HepG2 (cell line): Measurements from ENCODE around the gene RASGRP2. TPM values are rescaled to one million over a fixed set of nuclear protein-coding genes. Genes with fewer than 3 reads are reported as not detected.

Source experiments
- ATAC-seq: fragments of 200-7000 bp; cut with Tn5 transposase; 3 replicates; pipeline ENCODE4 v1.9.1; 2020; ENCODE audit warnings: mild to moderate bottlenecking, moderate library complexity
- BruUV-seq: library from RNA; stranded (reverse); fragments of 400-500 nt; replicated peaks from 2 replicates; lab custom pipeline; 2021; lab: Mats Ljungman, UMichigan
- CTCF ChIA-PET: fragments of 300-600 bp; formaldehyde crosslinking; extraction: SDS; loops from one replicate; lab custom pipeline; 2021; ENCODE audit warnings: low total read pairs, inconsistent platforms, low intra/inter-chr PET ratio; lab: Yijun Ruan, JAX
- POLR2A ChIA-PET: fragments of 350-600 bp; sonication (Branson Sonifier 250); formaldehyde crosslinking; loops from one replicate; lab custom pipeline; 2020; ENCODE audit warnings: antibody characterized with exemption, inconsistent platforms; lab: Yijun Ruan, JAX
- DNase-seq: peaks from one replicate; pipeline ENCODE4 v3.0.0-alpha.2; 2015; ENCODE audit warnings: low spot score
- FAIRE-seq: peaks from 3 replicates; lab custom pipeline; 2011; peaks lifted over from hg19 to GRCh38; lab: Jason Lieb, UNC
- H2AFZ ChIP-seq: one replicate; pipeline ENCODE4 v1.6.1; 2011; ENCODE audit warnings: low read length, inconsistent platforms
- H3K27ac ChIP-seq: fragments of 300-600 bp; 3 replicates; pipeline ENCODE4 v1.8.0; 2011; ENCODE audit warnings: mixed run types, mild to moderate bottlenecking, mixed read lengths, low read length, inconsistent platforms; ENCODE audit not compliant: insufficient read depth; ENCODE audit errors: extremely low read length
- H3K27me3 ChIP-seq, 2 experiments: fragments of 200-600 bp in 1 of 2; 2 replicates in 1 of 2; 3 replicates in 1 of 2; pipeline versions ENCODE4 v1.6.0 to v1.8.0; 2011; ENCODE audit warnings: low read length in 2 of 2, mild to moderate bottlenecking in 2 of 2, moderate library complexity in 2 of 2, inconsistent platforms in 1 of 2; ENCODE audit not compliant: insufficient read depth in 2 of 2, control insufficient read depth in 1 of 2
- H3K36me3 ChIP-seq, 2 experiments: fragments of 200-600 bp in 1 of 2; replicated peaks in 1 of 2; 2 replicates in 1 of 2; 3 replicates in 1 of 2; pipeline versions ENCODE4 v1.5.1 to v1.8.0; 2011; ENCODE audit warnings: low read length in 2 of 2, inconsistent platforms in 1 of 2; ENCODE audit not compliant: insufficient read depth in 2 of 2, control insufficient read depth in 1 of 2
- H3K4me1 ChIP-seq: 2 replicates; pipeline ENCODE4 v1.5.1; 2012; ENCODE audit warnings: low read length, inconsistent platforms; ENCODE audit not compliant: insufficient read depth
- H3K4me2 ChIP-seq: 2 replicates; pipeline ENCODE4 v1.6.0; 2011; ENCODE audit warnings: low read depth, low read length, inconsistent platforms
- H3K4me3 ChIP-seq, 3 experiments: fragments of 200-600 bp in 1 of 3; sonication (generic), shearing (Covaris generic) in 1 of 3; replicated peaks in 1 of 3; 2 replicates each; pipeline ENCODE4 v1.5.1; 2011 to 2016; ENCODE audit warnings: low read length in 3 of 3, inconsistent platforms in 2 of 3, low read depth in 2 of 3, mild to moderate bottlenecking in 2 of 3, control low read depth in 1 of 3, mixed read lengths in 1 of 3; ENCODE audit not compliant: insufficient read depth in 1 of 3
- H3K79me2 ChIP-seq: one replicate; pipeline ENCODE4 v1.6.1; 2011; ENCODE audit warnings: low read length, inconsistent platforms; ENCODE audit not compliant: insufficient read depth
- H3K9ac ChIP-seq: 2 replicates; pipeline ENCODE4 v1.6.0; 2011; ENCODE audit warnings: mild to moderate bottlenecking, low read depth, low read length, inconsistent platforms; ENCODE audit not compliant: insufficient read depth
- H3K9me3 ChIP-seq: 2 replicates; pipeline ENCODE4 v1.5.1; 2012; ENCODE audit warnings: mild to moderate bottlenecking, low read length
- H4K20me1 ChIP-seq: 2 replicates; pipeline ENCODE4 v1.6.0; 2011; ENCODE audit warnings: inconsistent platforms, mild to moderate bottlenecking, low read length, moderate library complexity; ENCODE audit not compliant: insufficient read depth
- AHR ChIP-seq: IDR thresholded peaks from 2 replicates; pipeline ENCODE4 v1.6.1; 2018; ENCODE audit warnings: missing genetic modification reagents, missing compliant biosample characterization
- EP300 ChIP-seq, 3 experiments: sonication (generic) in 1 of 3; formaldehyde crosslinking in 1 of 3; IDR thresholded peaks; 2 replicates each; pipeline versions ENCODE4 v1.5.1 to v1.6.1; 2011 to 2020; ENCODE audit warnings: low read depth in 2 of 3, low read length in 2 of 3, borderline replicate concordance in 1 of 3, improper control_type of control experiment in 1 of 3, mild to moderate bottlenecking in 1 of 3, missing genetic modification reagents in 1 of 3, moderate library complexity in 1 of 3
- MIXL1 ChIP-seq: IDR thresholded peaks from 2 replicates; pipeline ENCODE4 v1.6.1; 2016
- RFX1 ChIP-seq: fragments of 450-650 bp; IDR thresholded peaks from 2 replicates; pipeline ENCODE4 v1.6.1; 2017
- ZC3H4 ChIP-seq: sonication (generic); formaldehyde crosslinking; IDR thresholded peaks from 2 replicates; pipeline ENCODE4 v1.4.0; 2020; ENCODE audit warnings: missing genetic modification reagents, borderline replicate concordance
- ZEB1 ChIP-seq: IDR thresholded peaks from 2 replicates; pipeline ENCODE4 v1.6.1; 2012; ENCODE audit warnings: mild to moderate bottlenecking, low read depth, inconsistent platforms; ENCODE audit not compliant: insufficient replicate concordance
- ZNF382 ChIP-seq: sonication (generic); formaldehyde crosslinking; IDR thresholded peaks from 2 replicates; pipeline ENCODE4 v1.5.0; 2020; ENCODE audit warnings: missing genetic modification reagents, mild to moderate bottlenecking, borderline replicate concordance
- ZNF589 ChIP-seq: sonication (generic); formaldehyde crosslinking; conservative IDR thresholded peaks from 2 replicates; pipeline ENCODE4 v1.8.0; 2022; ENCODE audit warnings: mild to moderate bottlenecking, moderate library complexity, missing genetic modification reagents
- WGBS: methylation state at CpG from one replicate; pipeline ENCODE4 v1.1.6; 2017; ENCODE audit warnings: low lambda C conversion rate; 5-methylcytosine and 5-hydroxymethylcytosine counted together
- in situ Hi-C: cut with HindIII; loops from 2 replicates; pipeline ENCODE4 v1.10.0; 2017; ENCODE audit warnings: low pct_unique_long_range_greater_than_20kb; ENCODE audit not compliant: extremely low pct_ligation_motif_present
- intact Hi-C: fragments of 100-400 bp; cut with micrococcal nuclease; formaldehyde crosslinking; loops from one replicate; pipeline ENCODE4 v1.10.0; 2022; ENCODE audit not compliant: unreplicated experiment
- polyA plus RNA-seq, 8 experiments: library from polyadenylated mRNA; depleted of rRNA in 3 of 8; stranded (reverse) in 7 of 8; unstranded in 1 of 8; fragments of >200 nt; fragmentation: Illumina TruSeq in 4 of 8; extraction: Trizol in 4 of 8; gene quantifications; 2 replicates each; pipeline versions ENCODE4 v1.2.1 to v1.2.3, GENCODE V29; 2011 to 2016; ENCODE audit warnings: low read depth in 4 of 8, missing spikeins in 1 of 8, mixed read lengths in 1 of 8; ENCODE audit not compliant: insufficient read depth in 1 of 8
- total RNA-seq, 5 experiments: library from RNA; depleted of rRNA; stranded (reverse); fragments of >200 nt; fragmentation: Illumina TruSeq; extraction: Trizol; gene quantifications; 2 replicates each; pipeline ENCODE4 v1.2.3, GENCODE V29; 2016; ENCODE audit warnings: low read depth in 1 of 5
- TF ChIP-seq, protein P1 (sequence below): fragments of 450-650 bp; IDR thresholded peaks from 2 replicates; pipeline ENCODE4 v1.6.1; 2016
- TF ChIP-seq, protein P2 (sequence below): sonication (generic); formaldehyde crosslinking; IDR thresholded peaks from 2 replicates; pipeline ENCODE4 v1.5.1; 2020; ENCODE audit warnings: missing genetic modification reagents, mild to moderate bottlenecking, borderline replicate concordance

RASGRP2 gene
- total and polyA plus RNA-seq, 2 of the 13 experiments (the other 11 are each of a cell fraction or from before 2014, with no cell fraction given) = 0.61 TPM; not detected in 1

DNA sequence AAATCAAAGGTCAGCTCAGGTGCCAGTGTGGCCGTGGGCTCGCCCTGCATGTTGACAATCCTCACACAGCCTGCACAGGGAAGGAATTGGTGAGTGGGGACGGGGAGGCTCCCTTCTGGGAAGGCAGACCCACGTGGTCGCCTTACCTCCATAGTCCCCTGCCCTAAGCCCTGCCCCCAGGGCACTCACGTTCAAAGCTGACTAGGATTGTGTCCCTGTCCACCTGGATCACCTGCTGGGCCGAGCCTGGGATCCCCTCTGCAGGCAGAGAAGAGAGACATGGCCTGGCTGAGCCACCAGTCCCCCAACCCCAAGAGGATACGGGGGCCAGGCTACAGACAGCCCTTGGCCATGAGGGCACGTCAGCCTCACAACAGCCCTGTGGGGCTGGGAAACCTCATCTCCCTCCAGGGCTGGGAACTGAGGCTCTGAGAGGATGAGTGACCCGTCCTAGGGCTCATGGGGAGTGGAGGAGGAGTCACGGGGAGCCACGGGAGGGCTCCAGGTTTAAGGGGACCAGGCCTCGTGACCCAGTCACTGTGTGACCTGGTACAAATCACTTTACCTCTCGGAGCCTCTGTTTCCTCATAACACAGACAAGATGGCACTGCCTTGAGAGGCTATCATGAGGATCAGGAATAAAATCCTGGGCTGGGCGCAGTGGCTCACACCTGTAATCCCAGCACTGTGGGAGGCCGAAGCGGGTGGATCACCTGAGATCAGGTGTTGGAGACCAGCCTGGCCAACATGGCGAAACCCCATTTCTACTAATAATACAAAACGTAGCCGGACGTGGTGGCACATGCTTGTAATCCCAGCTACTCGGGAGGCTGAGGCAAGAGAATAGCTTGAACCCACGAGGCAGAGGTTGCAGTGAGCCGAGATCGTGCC lies 46.5 kb upstream of the RASGRP2 start (continued):
- TF ChIP-seq, protein P1, sequence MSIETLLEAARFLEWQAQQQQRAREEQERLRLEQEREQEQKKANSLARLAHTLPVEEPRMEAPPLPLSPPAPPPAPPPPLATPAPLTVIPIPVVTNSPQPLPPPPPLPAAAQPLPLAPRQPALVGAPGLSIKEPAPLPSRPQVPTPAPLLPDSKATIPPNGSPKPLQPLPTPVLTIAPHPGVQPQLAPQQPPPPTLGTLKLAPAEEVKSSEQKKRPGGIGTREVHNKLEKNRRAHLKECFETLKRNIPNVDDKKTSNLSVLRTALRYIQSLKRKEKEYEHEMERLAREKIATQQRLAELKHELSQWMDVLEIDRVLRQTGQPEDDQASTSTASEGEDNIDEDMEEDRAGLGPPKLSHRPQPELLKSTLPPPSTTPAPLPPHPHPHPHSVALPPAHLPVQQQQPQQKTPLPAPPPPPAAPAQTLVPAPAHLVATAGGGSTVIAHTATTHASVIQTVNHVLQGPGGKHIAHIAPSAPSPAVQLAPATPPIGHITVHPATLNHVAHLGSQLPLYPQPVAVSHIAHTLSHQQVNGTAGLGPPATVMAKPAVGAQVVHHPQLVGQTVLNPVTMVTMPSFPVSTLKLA = no peak

DNA sequence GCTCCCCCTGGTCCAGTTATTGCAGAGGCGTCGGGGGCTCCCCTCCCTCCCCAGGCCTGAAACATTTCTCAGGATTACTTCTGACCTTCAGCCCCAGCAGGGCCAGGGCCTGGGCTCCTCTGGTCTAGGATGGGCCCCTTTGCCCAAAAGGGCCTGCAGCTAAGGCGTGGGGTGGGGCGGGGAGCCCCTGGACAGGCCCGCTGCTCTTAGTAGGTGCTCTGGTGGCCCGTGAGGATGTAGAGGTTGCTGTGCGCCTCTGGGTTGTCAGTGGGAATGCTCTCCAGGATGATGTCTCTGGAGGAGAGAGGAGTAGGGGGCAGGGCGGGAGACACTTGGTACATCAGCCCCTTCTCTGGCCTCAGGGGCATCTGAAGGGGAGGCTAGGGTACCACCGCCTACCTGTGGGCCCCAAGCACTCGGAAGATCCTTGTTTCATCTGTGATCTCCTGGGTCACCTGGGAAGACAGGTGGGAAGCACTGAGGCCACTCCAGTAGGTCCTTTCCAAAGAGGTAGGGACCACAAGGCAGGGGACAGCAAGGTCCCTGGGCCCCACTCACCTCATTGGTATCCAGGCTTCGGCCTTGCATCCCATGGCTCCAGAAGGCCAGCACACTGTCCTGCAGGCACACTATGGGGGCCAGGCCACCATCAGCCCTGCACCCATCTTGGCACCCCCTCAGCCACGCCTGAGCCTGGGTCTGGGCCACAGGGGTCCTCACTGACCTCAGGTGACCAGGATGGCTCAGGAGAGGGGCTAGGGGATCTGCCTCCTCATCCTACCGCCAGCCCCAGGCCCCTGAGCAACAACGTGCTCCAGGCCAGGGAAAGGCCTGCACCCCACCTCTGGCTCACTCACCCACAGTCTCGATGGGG lies 45.6 kb upstream of the RASGRP2 start:
- no peaks in the 10 kb centered on the region for H3K79me2 ChIP-seq
- H4K20me1 ChIP-seq = no peaks in the 10 kb centered on the region
- in situ Hi-C loops = loop anchor here (5.0 kb wide), 1 partner anchor 103 kb away; no protein-coding TSS in a partner anchor
- 93% methylated on average over 10 of the region's 15 CpGs for WGBS
- TF ChIP-seq EP300 (IDR thresholded peaks at IDR 0.05; ENCODE audit: low read depth in 2 of 2, low read length in 2 of 2) (no peak), EP300 (CRISPR knock-in tag; IDR thresholded peaks at IDR 0.05; ENCODE audit: borderline replicate concordance) (no peak), ZNF382 (CRISPR knock-in tag) (no peak), ZC3H4 (no peak), ZEB1 (no peak), ZNF589 (CRISPR knock-in tag) (no peak), RFX1 (no peak), AHR (CRISPR knock-in tag) (no peak), MIXL1 (CRISPR knock-in tag) (no peak)
- TF ChIP-seq, protein P2, sequence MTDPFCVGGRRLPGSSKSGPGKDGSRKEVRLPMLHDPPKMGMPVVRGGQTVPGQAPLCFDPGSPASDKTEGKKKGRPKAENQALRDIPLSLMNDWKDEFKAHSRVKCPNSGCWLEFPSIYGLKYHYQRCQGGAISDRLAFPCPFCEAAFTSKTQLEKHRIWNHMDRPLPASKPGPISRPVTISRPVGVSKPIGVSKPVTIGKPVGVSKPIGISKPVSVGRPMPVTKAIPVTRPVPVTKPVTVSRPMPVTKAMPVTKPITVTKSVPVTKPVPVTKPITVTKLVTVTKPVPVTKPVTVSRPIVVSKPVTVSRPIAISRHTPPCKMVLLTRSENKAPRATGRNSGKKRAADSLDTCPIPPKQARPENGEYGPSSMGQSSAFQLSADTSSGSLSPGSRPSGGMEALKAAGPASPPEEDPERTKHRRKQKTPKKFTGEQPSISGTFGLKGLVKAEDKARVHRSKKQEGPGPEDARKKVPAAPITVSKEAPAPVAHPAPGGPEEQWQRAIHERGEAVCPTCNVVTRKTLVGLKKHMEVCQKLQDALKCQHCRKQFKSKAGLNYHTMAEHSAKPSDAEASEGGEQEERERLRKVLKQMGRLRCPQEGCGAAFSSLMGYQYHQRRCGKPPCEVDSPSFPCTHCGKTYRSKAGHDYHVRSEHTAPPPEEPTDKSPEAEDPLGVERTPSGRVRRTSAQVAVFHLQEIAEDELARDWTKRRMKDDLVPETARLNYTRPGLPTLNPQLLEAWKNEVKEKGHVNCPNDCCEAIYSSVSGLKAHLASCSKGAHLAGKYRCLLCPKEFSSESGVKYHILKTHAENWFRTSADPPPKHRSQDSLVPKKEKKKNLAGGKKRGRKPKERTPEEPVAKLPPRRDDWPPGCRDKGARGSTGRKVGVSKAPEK (CRISPR knock-in tag) = no peak
- FAIRE-seq (no peak), DNase-seq (no peak), ATAC-seq (no peak)
- H3K27me3 ChIP-seq = no peaks in the 10 kb centered on the region
- H2AFZ ChIP-seq = no peak overlapping the region
- no peaks in the 10 kb centered on the region for H3K36me3 ChIP-seq
- BruUV-seq = no TSS peak
- H3K4me3 ChIP-seq = no peak overlapping the region
- CTCF ChIA-PET = no interaction called here
- no peaks in the 10 kb centered on the region for H3K9me3 ChIP-seq
- no peak overlapping the region for H3K9ac ChIP-seq
- H3K4me1 ChIP-seq = 0 out of 2 replicates have a peak, but pooled peaks cover 6% of the 10 kb centered on the region
- POLR2A ChIA-PET = no interaction called here
- intact Hi-C loops = loop anchor here (10.0 kb wide), 1 partner anchor 55 kb away; the partner anchor contains the start of gene CDC42BPG
- no peak overlapping the region for H3K4me2 ChIP-seq
- H3K27ac ChIP-seq = no peak overlapping the region
